ENCODE measurements around the gene GCC2. TPM values are rescaled to one million over a fixed set of nuclear protein-coding genes. Genes with fewer than 3 reads are reported as not detected.

Gene GCC2
- total RNA-seq, 3 donors from 2014 or later (not counting 1 experiment from before 2014, with no cell fraction given): 84.8 to 110 (median 89.6) TPM

GRCh38 chr2:108446703-108447102 is 2.3 kb upstream of the GCC2 start:
- peaks cover 11% of the 10 kb centered on the region for H3K4me1 ChIP-seq (ENCODE audit: control insufficient read depth, insufficient read depth, low read length)
- TF ChIP-seq, protein P1, sequence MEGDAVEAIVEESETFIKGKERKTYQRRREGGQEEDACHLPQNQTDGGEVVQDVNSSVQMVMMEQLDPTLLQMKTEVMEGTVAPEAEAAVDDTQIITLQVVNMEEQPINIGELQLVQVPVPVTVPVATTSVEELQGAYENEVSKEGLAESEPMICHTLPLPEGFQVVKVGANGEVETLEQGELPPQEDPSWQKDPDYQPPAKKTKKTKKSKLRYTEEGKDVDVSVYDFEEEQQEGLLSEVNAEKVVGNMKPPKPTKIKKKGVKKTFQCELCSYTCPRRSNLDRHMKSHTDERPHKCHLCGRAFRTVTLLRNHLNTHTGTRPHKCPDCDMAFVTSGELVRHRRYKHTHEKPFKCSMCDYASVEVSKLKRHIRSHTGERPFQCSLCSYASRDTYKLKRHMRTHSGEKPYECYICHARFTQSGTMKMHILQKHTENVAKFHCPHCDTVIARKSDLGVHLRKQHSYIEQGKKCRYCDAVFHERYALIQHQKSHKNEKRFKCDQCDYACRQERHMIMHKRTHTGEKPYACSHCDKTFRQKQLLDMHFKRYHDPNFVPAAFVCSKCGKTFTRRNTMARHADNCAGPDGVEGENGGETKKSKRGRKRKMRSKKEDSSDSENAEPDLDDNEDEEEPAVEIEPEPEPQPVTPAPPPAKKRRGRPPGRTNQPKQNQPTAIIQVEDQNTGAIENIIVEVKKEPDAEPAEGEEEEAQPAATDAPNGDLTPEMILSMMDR (IDR thresholded peaks at IDR 0.05): no peak
- 97% methylated on average over 2 of the region's 2 CpGs for WGBS (ENCODE audit: insufficient coverage)
- intact Hi-C loops (cut with micrococcal nuclease): no loop called here
- Mint-ChIP-seq H3K9me3 (no peaks in the 10 kb centered on the region), H3K36me3 (no peaks in the 10 kb centered on the region), H3K4me1 (peaks cover 22 to 29% of the 10 kb centered on the region in 2 donors), H3K27ac (no peak overlapping the region), H3K27me3 (ENCODE audit: low read depth in 2 of 2) (no peaks in the 10 kb centered on the region), H3K4me3 (no peak overlapping the region)
- DNase-seq: no peak
- H3K36me3 ChIP-seq (ENCODE audit: control insufficient read depth, insufficient read depth, low read length): peaks cover 8% of the 10 kb centered on the region
- H3K9me3 ChIP-seq (ENCODE audit: control insufficient read depth, insufficient read depth, low read length): no peaks in the 10 kb centered on the region
- H3K4me3 ChIP-seq (ENCODE audit: low read length): no peak overlapping the region
- no peaks in the 10 kb centered on the region for H3K27me3 ChIP-seq (ENCODE audit: control insufficient read depth, insufficient read depth, low read length)
- no peak for ATAC-seq
- H3K27ac ChIP-seq (ENCODE audit: low read length): no peak overlapping the region

- Mint-ChIP-seq H3K4me1 (peaks cover 26 to 34% of the 10 kb centered on the region in 2 donors), H3K27me3 (ENCODE audit: low read depth in 2 of 2) (no peaks in the 10 kb centered on the region), H3K27ac (peak overlapping the region; percentile 96 to 99), H3K36me3 (no peaks in the 10 kb centered on the region), H3K9me3 (no peaks in the 10 kb centered on the region), H3K4me3 (peak overlapping the region; percentile 95)
- H3K4me1 ChIP-seq (ENCODE audit: control insufficient read depth, insufficient read depth, low read length): peaks cover 11% of the 10 kb centered on the region
- no peaks in the 10 kb centered on the region for H3K9me3 ChIP-seq (ENCODE audit: control insufficient read depth, insufficient read depth, low read length)
- intact Hi-C loops (cut with micrococcal nuclease): loop anchor here (2.0 kb wide), 1 partner anchor 87 kb away; the partner anchor contains the start of gene LIMS1
- H3K27ac ChIP-seq (ENCODE audit: low read length): peak overlapping the region; percentile 95
- H3K36me3 ChIP-seq (ENCODE audit: control insufficient read depth, insufficient read depth, low read length): peaks cover 17% of the 10 kb centered on the region
- no peaks in the 10 kb centered on the region for H3K27me3 ChIP-seq (ENCODE audit: control insufficient read depth, insufficient read depth, low read length)
- no peak for ATAC-seq
- TF ChIP-seq, protein P1 (IDR thresholded peaks at IDR 0.05): no peak
- WGBS (ENCODE audit: insufficient coverage): 59% methylated on average over 19 of the region's 23 CpGs
- peak overlapping the region; percentile 88 for H3K4me3 ChIP-seq (ENCODE audit: low read length)
- DNase-seq: peak in 1 of 2 donors; percentile 13
Observed at GRCh38 chr2:108447947-108448677, 894 bp upstream of the GCC2 start.

DNA sequence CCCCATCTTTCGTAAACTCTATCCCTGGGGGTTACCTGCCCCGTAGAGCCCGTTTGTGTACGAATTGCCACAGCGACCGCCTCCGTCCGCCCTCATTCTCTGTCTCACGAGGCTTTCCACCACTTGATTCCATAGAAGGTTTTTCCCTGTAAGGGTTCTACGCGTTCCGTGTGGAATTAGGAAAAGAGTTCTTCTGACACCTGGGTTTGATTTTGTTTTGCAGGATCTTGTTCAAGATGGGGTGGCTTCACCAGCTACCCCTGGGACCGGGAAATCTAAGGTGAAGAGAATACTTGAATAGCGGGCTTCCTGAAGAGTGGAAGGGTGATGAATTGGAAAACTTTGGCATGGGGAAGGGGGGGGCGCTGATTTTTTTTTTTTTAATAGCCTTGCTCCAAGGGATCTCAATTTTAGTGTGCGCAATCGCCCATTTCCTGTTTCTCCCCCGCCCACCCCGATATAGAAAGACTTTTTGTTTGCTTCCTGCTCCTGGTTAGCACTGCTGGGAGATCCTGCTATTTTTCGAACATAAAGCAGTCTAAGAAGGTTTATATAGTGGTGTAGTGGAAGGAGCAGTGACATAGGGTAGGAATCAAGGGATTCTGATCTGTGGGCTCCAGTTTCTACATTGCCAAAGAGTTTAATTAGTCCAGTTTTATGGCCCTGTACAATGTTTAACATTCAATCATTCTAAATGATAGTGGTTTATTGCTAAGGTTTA is 564 bp downstream of the GCC2 start:
- peak overlapping the region; percentile 95 for H3K27ac ChIP-seq (ENCODE audit: low read length)
- ATAC-seq (peak; percentile 33 to 52 (median 45)), DNase-seq (peak in 1 of 2 donors; percentile 72)
- no peaks in the 10 kb centered on the region for H3K27me3 ChIP-seq (ENCODE audit: control insufficient read depth, insufficient read depth, low read length)
- no peaks in the 10 kb centered on the region for H3K9me3 ChIP-seq (ENCODE audit: control insufficient read depth, insufficient read depth, low read length)
- TF ChIP-seq, protein P1 (IDR thresholded peaks at IDR 0.05): no peak
- Mint-ChIP-seq H3K36me3 (no peaks in the 10 kb centered on the region), H3K4me1 (peaks cover 29 to 37% of the 10 kb centered on the region in 2 donors), H3K9me3 (no peaks in the 10 kb centered on the region), H3K27me3 (ENCODE audit: low read depth in 2 of 2) (no peaks in the 10 kb centered on the region), H3K4me3 (peak overlapping the region; percentile 95), H3K27ac (peak overlapping the region; percentile 96 to 99)
- H3K36me3 ChIP-seq (ENCODE audit: control insufficient read depth, insufficient read depth, low read length): peaks cover 27% of the 10 kb centered on the region
- peak overlapping the region; percentile 88 for H3K4me3 ChIP-seq (ENCODE audit: low read length)
- intact Hi-C loops (cut with micrococcal nuclease): loop anchor here (2.0 kb wide), 1 partner anchor 85 kb away; the partner anchor contains the start of gene LIMS1
- WGBS (ENCODE audit: insufficient coverage): 0% methylated on average over 20 of the region's 20 CpGs
- H3K4me1 ChIP-seq (ENCODE audit: control insufficient read depth, insufficient read depth, low read length): peaks cover 11% of the 10 kb centered on the region
